HEK293 (cell line): Measurements from ENCODE around the gene RUSF1.

ENCODE experiments used
- CTCF ChIA-PET: fragments of 350-600 bp; formaldehyde crosslinking; extraction: SDS; loops from one replicate; lab custom pipeline; 2021; ENCODE audit warnings: antibody characterized with exemption; lab: Yijun Ruan, JAX
- POLR2A ChIA-PET: fragments of 300-600 bp; formaldehyde crosslinking; extraction: SDS; loops from one replicate; lab custom pipeline; 2020; ENCODE audit warnings: antibody characterized with exemption, inconsistent platforms; lab: Yijun Ruan, JAX
- H3K27ac ChIP-seq: fragments of 200-500 bp; sonication (Bioruptor generic); 2 replicates; pipeline ENCODE4 v1.5.1; 2014; ENCODE audit warnings: low read depth, low read length, control low read depth, inconsistent platforms; ENCODE audit errors: extremely low read depth
- H3K36me3 ChIP-seq, 2 experiments: fragments of 200-500 bp in 1 of 2; sonication (Bioruptor generic) in 1 of 2; 1 replicate in 1 of 2; 2 replicates in 1 of 2; pipeline ENCODE4 v1.5.1; 2014 to 2017; ENCODE audit warnings: inconsistent platforms in 2 of 2, low read length in 2 of 2; ENCODE audit not compliant: control insufficient read depth in 2 of 2, insufficient read depth in 1 of 2
- H3K4me1 ChIP-seq: fragments of 200-500 bp; sonication (Bioruptor generic); 2 replicates; pipeline ENCODE4 v1.5.1; 2014; ENCODE audit warnings: mild to moderate bottlenecking, low read length, inconsistent platforms; ENCODE audit not compliant: control insufficient read depth, insufficient read depth
- H3K4me3 ChIP-seq: 2 replicates; pipeline ENCODE4 v1.5.1; 2011; ENCODE audit warnings: low read depth, mild to moderate bottlenecking, control low read depth, low read length, moderate library complexity
- H3K9me3 ChIP-seq: fragments of 200-500 bp; sonication (Bioruptor generic); 2 replicates; pipeline ENCODE4 v1.5.1; 2014; ENCODE audit warnings: low read depth, low read length, inconsistent platforms; ENCODE audit not compliant: control insufficient read depth, insufficient read depth
- CTCF ChIP-seq: fragments of 450-650 bp; formaldehyde crosslinking; IDR thresholded peaks from 2 replicates; pipeline ENCODE4 v1.5.1; 2016; ENCODE audit warnings: missing biosample characterization, missing genetic modification characterization
- HOXC10 ChIP-seq: sonication (generic); formaldehyde crosslinking; IDR thresholded peaks from 2 replicates; pipeline ENCODE4 v1.8.1; 2023; ENCODE audit warnings: mild to moderate bottlenecking, missing genetic modification reagents
- KLF10 ChIP-seq: fragments of 450-650 bp; IDR thresholded peaks from 2 replicates; pipeline ENCODE4 v1.5.1; 2018; ENCODE audit warnings: missing biosample characterization, mild to moderate bottlenecking, missing genetic modification characterization
- MZF1 ChIP-seq: fragments of 450-650 bp; formaldehyde crosslinking; IDR thresholded peaks from 2 replicates; pipeline ENCODE4 v1.5.1; 2017; ENCODE audit warnings: missing biosample characterization, missing genetic modification characterization, borderline replicate concordance
- SCRT2 ChIP-seq: fragments of 450-650 bp; formaldehyde crosslinking; IDR thresholded peaks from 2 replicates; pipeline ENCODE4 v1.5.1; 2016; ENCODE audit warnings: missing biosample characterization, missing genetic modification characterization
- YY1 ChIP-seq: fragments of 450-650 bp; formaldehyde crosslinking; IDR thresholded peaks from 2 replicates; pipeline ENCODE4 v1.5.1; 2018; ENCODE audit warnings: missing biosample characterization, missing genetic modification characterization
- ZBTB17 ChIP-seq: fragments of 450-650 bp; formaldehyde crosslinking; IDR thresholded peaks from 2 replicates; pipeline ENCODE4 v1.5.1; 2016; ENCODE audit warnings: missing biosample characterization, missing genetic modification characterization
- ZIC2 ChIP-seq: fragments of 450-650 bp; formaldehyde crosslinking; IDR thresholded peaks from 2 replicates; pipeline ENCODE4 v1.5.1; 2016; ENCODE audit warnings: missing biosample characterization, missing genetic modification characterization
- ZNF157 ChIP-seq: fragments of 450-650 bp; formaldehyde crosslinking; IDR thresholded peaks from 2 replicates; pipeline ENCODE4 v1.5.1; 2016; ENCODE audit warnings: missing biosample characterization, missing genetic modification characterization
- ZNF169 ChIP-seq: fragments of 450-650 bp; formaldehyde crosslinking; IDR thresholded peaks from 2 replicates; pipeline ENCODE4 v1.5.1; 2016; ENCODE audit warnings: missing biosample characterization, missing genetic modification characterization
- ZNF335 ChIP-seq: fragments of 450-650 bp; formaldehyde crosslinking; conservative IDR thresholded peaks from 2 replicates; pipeline ENCODE4 v1.5.1; 2016; ENCODE audit warnings: missing biosample characterization, missing genetic modification characterization
- ZNF354C ChIP-seq: fragments of 450-650 bp; formaldehyde crosslinking; IDR thresholded peaks from 2 replicates; pipeline ENCODE4 v1.5.1; 2016; ENCODE audit warnings: missing biosample characterization, missing genetic modification characterization, low read depth, borderline replicate concordance
- ZNF362 ChIP-seq: fragments of 450-650 bp; formaldehyde crosslinking; IDR thresholded peaks from 2 replicates; pipeline ENCODE4 v1.5.1; 2016; ENCODE audit warnings: missing biosample characterization, missing genetic modification characterization
- ZNF404 ChIP-seq: fragments of 450-650 bp; formaldehyde crosslinking; IDR thresholded peaks from 2 replicates; pipeline ENCODE4 v1.5.1; 2017; ENCODE audit warnings: missing biosample characterization, missing genetic modification characterization
- ZNF416 ChIP-seq: fragments of 450-650 bp; formaldehyde crosslinking; IDR thresholded peaks from 2 replicates; pipeline ENCODE4 v1.5.1; 2016; ENCODE audit warnings: missing biosample characterization, missing genetic modification characterization
- ZNF548 ChIP-seq: fragments of 450-650 bp; formaldehyde crosslinking; IDR thresholded peaks from 2 replicates; pipeline ENCODE4 v1.5.1; 2016; ENCODE audit warnings: missing biosample characterization, missing genetic modification characterization
- ZNF558 ChIP-seq: fragments of 450-650 bp; formaldehyde crosslinking; IDR thresholded peaks from 2 replicates; pipeline ENCODE4 v1.5.1; 2016; ENCODE audit warnings: missing biosample characterization, missing genetic modification characterization
- ZNF585B ChIP-seq: fragments of 450-650 bp; formaldehyde crosslinking; IDR thresholded peaks from 2 replicates; pipeline ENCODE4 v1.5.1; 2016; ENCODE audit warnings: missing biosample characterization, missing genetic modification characterization
- ZNF621 ChIP-seq: fragments of 450-650 bp; formaldehyde crosslinking; IDR thresholded peaks from 2 replicates; pipeline ENCODE4 v1.5.1; 2017; ENCODE audit warnings: missing biosample characterization, missing genetic modification characterization
- ZNF660 ChIP-seq: fragments of 450-650 bp; IDR thresholded peaks from 2 replicates; pipeline ENCODE4 v1.5.1; 2018; ENCODE audit warnings: missing biosample characterization, mild to moderate bottlenecking, missing genetic modification characterization
- ZNF785 ChIP-seq: fragments of 450-650 bp; formaldehyde crosslinking; IDR thresholded peaks from 2 replicates; pipeline ENCODE4 v1.5.1; 2016; ENCODE audit warnings: missing biosample characterization, missing genetic modification characterization
- ZNF837 ChIP-seq: fragments of 450-650 bp; formaldehyde crosslinking; IDR thresholded peaks from 2 replicates; pipeline ENCODE4 v1.5.1; 2016; ENCODE audit warnings: missing biosample characterization, missing genetic modification characterization
- ZSCAN30 ChIP-seq: fragments of 450-650 bp; IDR thresholded peaks from 2 replicates; pipeline ENCODE4 v1.5.1; 2018; ENCODE audit warnings: missing biosample characterization, mild to moderate bottlenecking, missing genetic modification characterization, moderate library complexity
- TF ChIP-seq, protein P1 (sequence below): fragments of 450-650 bp; formaldehyde crosslinking; IDR thresholded peaks from 2 replicates; pipeline ENCODE4 v1.5.1; 2016; ENCODE audit warnings: missing biosample characterization, missing genetic modification characterization
- TF ChIP-seq, protein P2 (sequence below): fragments of 450-650 bp; formaldehyde crosslinking; IDR thresholded peaks from 2 replicates; pipeline ENCODE4 v1.5.1; 2016; ENCODE audit warnings: missing biosample characterization, missing genetic modification characterization
- TF ChIP-seq, protein P3 (sequence below): fragments of 450-650 bp; formaldehyde crosslinking; IDR thresholded peaks from 2 replicates; pipeline ENCODE4 v1.5.1; 2016; ENCODE audit warnings: missing biosample characterization, missing genetic modification characterization

RUSF1 gene

DNA sequence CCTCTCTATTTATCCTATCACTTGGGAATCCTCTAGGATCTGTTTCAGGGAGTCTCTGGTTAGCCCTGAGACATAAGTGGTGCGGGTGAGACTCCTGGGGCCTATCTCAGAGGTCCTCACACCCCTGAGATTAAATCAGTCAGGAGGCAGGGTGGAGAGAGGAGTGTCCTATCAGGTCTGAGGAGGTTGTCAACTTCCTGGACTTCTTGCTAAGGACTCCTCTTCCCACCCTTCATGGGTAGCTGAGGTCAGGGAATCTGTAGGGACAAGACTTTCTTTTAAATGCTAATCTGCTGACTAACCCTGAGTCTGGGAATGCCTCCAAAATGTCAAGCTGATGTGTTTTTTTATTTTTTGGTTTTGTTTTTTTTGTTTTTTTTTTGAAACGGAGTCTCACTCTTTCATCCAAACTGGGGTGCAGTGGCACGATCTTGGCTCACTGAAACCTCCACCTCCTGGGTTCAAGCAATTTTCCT is 55.5 kb downstream of the RUSF1 start:
- H3K4me3 ChIP-seq: no peak overlapping the region
- ChIA-PET CTCF (interaction anchor here (0.7 to 5.3 kb wide), 7 partner anchors 8 to 469 kb away, joined by 3 to 27 read pairs (median 8); partner anchors contain the start of genes HSD3B7 and ZNF843), POLR2A (interaction anchor here (0.5 to 1.4 kb wide), 4 partner anchors 10 to 1387 kb away, joined by 3 to 6 read pairs (median 3); partner anchors contain the start of genes ALDOA and ZNF843)
- no peak overlapping the region; the same call in 1 of the 2 replicates for H3K27ac ChIP-seq
- H3K36me3 ChIP-seq: peaks cover 0 to 17% of the 10 kb centered on the region in 2 experiments; a peak in 1 of 3 replicates
- H3K4me1 ChIP-seq: peaks cover 13% of the 10 kb centered on the region
- no peak for TF ChIP-seq KLF10 (tag by site-specific recombination)
- TF ChIP-seq ZNF585B: no peak
- TF ChIP-seq, protein P1, sequence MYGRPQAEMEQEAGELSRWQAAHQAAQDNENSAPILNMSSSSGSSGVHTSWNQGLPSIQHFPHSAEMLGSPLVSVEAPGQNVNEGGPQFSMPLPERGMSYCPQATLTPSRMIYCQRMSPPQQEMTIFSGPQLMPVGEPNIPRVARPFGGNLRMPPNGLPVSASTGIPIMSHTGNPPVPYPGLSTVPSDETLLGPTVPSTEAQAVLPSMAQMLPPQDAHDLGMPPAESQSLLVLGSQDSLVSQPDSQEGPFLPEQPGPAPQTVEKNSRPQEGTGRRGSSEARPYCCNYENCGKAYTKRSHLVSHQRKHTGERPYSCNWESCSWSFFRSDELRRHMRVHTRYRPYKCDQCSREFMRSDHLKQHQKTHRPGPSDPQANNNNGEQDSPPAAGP (tag by site-specific recombination): peak; percentile 15; the same call in 1 of the 2 replicates
- no peak for TF ChIP-seq HOXC10 (CRISPR knock-in tag)
- peak; percentile 89 for TF ChIP-seq ZNF362 (tag by site-specific recombination)
- TF ChIP-seq ZNF404 (tag by site-specific recombination): no peak
- TF ChIP-seq ZNF416: no peak
- no peak for TF ChIP-seq ZNF785 (tag by site-specific recombination)
- TF ChIP-seq ZSCAN30 (tag by site-specific recombination): no peak
- TF ChIP-seq ZNF354C (tag by site-specific recombination): no peak
- no peaks in the 10 kb centered on the region for H3K9me3 ChIP-seq

- ChIA-PET CTCF (interaction anchor here (0.6 to 5.3 kb wide), 14 partner anchors 8 to 491 kb away, joined by 3 to 27 read pairs (median 3); partner anchors contain the start of genes HSD3B7 and ZNF843), POLR2A (interaction anchor here (0.5 to 1.5 kb wide), 8 partner anchors 8 to 1386 kb away, joined by 3 to 6 read pairs (median 4); partner anchors contain the start of genes ALDOA, ARMC5, FUS and KAT8)
- H3K27ac ChIP-seq: no peak overlapping the region
- no peak for TF ChIP-seq MZF1 (tag by site-specific recombination)
- TF ChIP-seq YY1 (tag by site-specific recombination): no peak
- TF ChIP-seq, protein P2, sequence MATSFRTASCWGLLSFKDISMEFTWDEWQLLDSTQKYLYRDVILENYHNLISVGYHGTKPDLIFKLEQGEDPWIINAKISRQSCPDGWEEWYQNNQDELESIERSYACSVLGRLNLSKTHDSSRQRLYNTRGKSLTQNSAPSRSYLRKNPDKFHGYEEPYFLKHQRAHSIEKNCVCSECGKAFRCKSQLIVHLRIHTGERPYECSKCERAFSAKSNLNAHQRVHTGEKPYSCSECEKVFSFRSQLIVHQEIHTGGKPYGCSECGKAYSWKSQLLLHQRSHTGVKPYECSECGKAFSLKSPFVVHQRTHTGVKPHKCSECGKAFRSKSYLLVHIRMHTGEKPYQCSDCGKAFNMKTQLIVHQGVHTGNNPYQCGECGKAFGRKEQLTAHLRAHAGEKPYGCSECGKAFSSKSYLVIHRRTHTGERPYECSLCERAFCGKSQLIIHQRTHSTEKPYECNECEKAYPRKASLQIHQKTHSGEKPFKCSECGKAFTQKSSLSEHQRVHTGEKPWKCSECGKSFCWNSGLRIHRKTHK (tag by site-specific recombination): no peak
- no peak for TF ChIP-seq ZNF416
- TF ChIP-seq ZNF621 (tag by site-specific recombination): no peak
- TF ChIP-seq ZNF157 (tag by site-specific recombination): no peak
- TF ChIP-seq HOXC10 (CRISPR knock-in tag): no peak
- peak; percentile 93 for TF ChIP-seq SCRT2 (tag by site-specific recombination)
- TF ChIP-seq ZNF548 (tag by site-specific recombination): no peak
- TF ChIP-seq ZNF558 (tag by site-specific recombination): no peak
- TF ChIP-seq CTCF: peak; percentile 78
- TF ChIP-seq ZNF837 (tag by site-specific recombination): no peak
- TF ChIP-seq, protein P3, sequence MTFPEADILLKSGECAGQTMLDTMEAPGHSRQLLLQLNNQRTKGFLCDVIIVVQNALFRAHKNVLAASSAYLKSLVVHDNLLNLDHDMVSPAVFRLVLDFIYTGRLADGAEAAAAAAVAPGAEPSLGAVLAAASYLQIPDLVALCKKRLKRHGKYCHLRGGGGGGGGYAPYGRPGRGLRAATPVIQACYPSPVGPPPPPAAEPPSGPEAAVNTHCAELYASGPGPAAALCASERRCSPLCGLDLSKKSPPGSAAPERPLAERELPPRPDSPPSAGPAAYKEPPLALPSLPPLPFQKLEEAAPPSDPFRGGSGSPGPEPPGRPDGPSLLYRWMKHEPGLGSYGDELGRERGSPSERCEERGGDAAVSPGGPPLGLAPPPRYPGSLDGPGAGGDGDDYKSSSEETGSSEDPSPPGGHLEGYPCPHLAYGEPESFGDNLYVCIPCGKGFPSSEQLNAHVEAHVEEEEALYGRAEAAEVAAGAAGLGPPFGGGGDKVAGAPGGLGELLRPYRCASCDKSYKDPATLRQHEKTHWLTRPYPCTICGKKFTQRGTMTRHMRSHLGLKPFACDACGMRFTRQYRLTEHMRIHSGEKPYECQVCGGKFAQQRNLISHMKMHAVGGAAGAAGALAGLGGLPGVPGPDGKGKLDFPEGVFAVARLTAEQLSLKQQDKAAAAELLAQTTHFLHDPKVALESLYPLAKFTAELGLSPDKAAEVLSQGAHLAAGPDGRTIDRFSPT (tag by site-specific recombination): no peak
- TF ChIP-seq ZBTB17 (tag by site-specific recombination): peak; percentile 58
- 0 out of 2 replicates have a peak, but pooled peaks have one; percentile 27 for TF ChIP-seq ZNF660 (tag by site-specific recombination)
- peak; percentile 53 for TF ChIP-seq ZIC2 (tag by site-specific recombination)
- peak; percentile 65 for TF ChIP-seq ZNF335 (tag by site-specific recombination)
- no peak for TF ChIP-seq ZNF169 (tag by site-specific recombination)
Observed at GRCh38 chr16:31451681-31452351, 56.4 kb downstream of the RUSF1 start.

More at GRCh38 chr16:31451681-31452351, 56.4 kb downstream of the RUSF1 start:
- H3K9me3 ChIP-seq: no peaks in the 10 kb centered on the region
- H3K4me1 ChIP-seq: peaks cover 12% of the 10 kb centered on the region
- no peak overlapping the region for H3K4me3 ChIP-seq
- H3K36me3 ChIP-seq: peaks cover 0 to 11% of the 10 kb centered on the region in 2 experiments; a peak in 1 of 3 replicates
